ENCODE data around the gene PSMD4.

GRCh38 chr1:151312411-151312810, 57.9 kb downstream of the PSMD4 start:
- no peak for TF ChIP-seq CTCF (optimal IDR thresholded peaks at IDR 0.05 in 1 of 3, IDR thresholded peaks at IDR 0.05 in 1 of 3, conservative IDR thresholded peaks at IDR 0.05 in 1 of 3; ENCODE audit: extremely low read depth in 1 of 3, insufficient read depth in 2 of 3, low read length in 3 of 3)
- no peak for TF ChIP-seq EZH2 (IDR thresholded peaks at IDR 0.05; ENCODE audit: low read length)
